Heart right ventricle (tissue), 16 donors: Measurements from ENCODE around the gene NBPF14. TPM values are rescaled to one million over a fixed set of nuclear protein-coding genes. Genes with fewer than 3 reads are reported as not detected.
"Not testable (repeated sequence)": the region's sequence is repeated elsewhere in the genome, so short reads cannot be mapped to it uniquely, and the experiment has no call there.

Experiments
- ATAC-seq, 8 donors: fragments of 200-7000 bp; cut with Tn5 transposase; one replicate each; pipeline ENCODE4 v1.9.1; 2020; ENCODE audit warnings: mild to moderate bottlenecking in 8 of 8, moderate library complexity in 8 of 8, moderate number of reproducible peaks in 1 of 8
- DNase-seq, 2 donors: peaks; one replicate each; pipeline ENCODE4 v3.0.0-alpha.2; 2020
- H3K27ac ChIP-seq, 10 donors: fragments of 200-600 bp; sonication (generic) in 2 of 10; one replicate each; pipeline versions ENCODE4 v1.5.0 to v1.8.0; 2020 to 2022; ENCODE audit warnings: mild to moderate bottlenecking in 3 of 10
- H3K27me3 ChIP-seq, 7 donors: fragments of 200-600 bp; one replicate each; pipeline ENCODE4 v1.8.0; 2021 to 2022; ENCODE audit warnings: mild to moderate bottlenecking in 2 of 7
- H3K36me3 ChIP-seq, 9 donors: fragments of 200-600 bp; sonication (generic) in 1 of 9; one replicate each; pipeline versions ENCODE4 v1.5.0 to v1.8.0; 2020 to 2022; ENCODE audit warnings: mild to moderate bottlenecking in 2 of 9
- H3K4me1 ChIP-seq, 9 donors: fragments of 200-600 bp; sonication (generic) in 1 of 9; one replicate each; pipeline versions ENCODE4 v1.5.0 to v1.8.0; 2020 to 2022; ENCODE audit warnings: mild to moderate bottlenecking in 4 of 9
- H3K4me3 ChIP-seq, 10 donors: fragments of 200-600 bp; sonication (generic) in 2 of 10; one replicate each; pipeline versions ENCODE4 v1.5.0 to v1.8.0; 2020 to 2022; ENCODE audit warnings: mild to moderate bottlenecking in 7 of 10, moderate library complexity in 2 of 10
- H3K9me3 ChIP-seq, 11 donors: fragments of 200-600 bp in 10 of 11; sonication (generic) in 2 of 11; one replicate each; pipeline versions ENCODE4 v1.5.0 to v1.8.0; 2013 to 2022; ENCODE audit warnings: mild to moderate bottlenecking in 2 of 11, control low read depth in 1 of 11, moderate library complexity in 1 of 11
- WGBS, 2 donors: extraction: QIAGEN DNeasy Blood & Tissue Kit; methylation state at CpG; one replicate each; pipeline ENCODE4 v1.1.7; 2013; ENCODE audit warnings: inconsistent platforms in 1 of 2; 5-methylcytosine and 5-hydroxymethylcytosine counted together
- intact Hi-C, 10 donors: fragments of 100-400 bp; cut with DNase I; formaldehyde crosslinking; loops; one replicate each; pipeline versions ENCODE4 v1.11.1 to v1.14.2; 2022
- polyA plus RNA-seq, 2 donors: library from polyadenylated mRNA; stranded (reverse); fragments of 200-250 nt; gene quantifications; one replicate each; pipeline ENCODE4 v1.2.3, GENCODE V29; 2013
- total RNA-seq, 10 donors: library from RNA; stranded (reverse); fragmentation: NEBNext Ultra II Directional in 3 of 10; extraction: Animal tissue kit (Norgen Biotek cat#: 25700) in 3 of 10; gene quantifications; one replicate each; pipeline versions ENCODE4 v1.2.1 to v1.2.4, GENCODE V29; 2021 to 2023
- TF ChIP-seq, protein P1 (sequence below), 9 donors: fragments of 200-600 bp; sonication (generic) in 2 of 9; IDR thresholded peaks; one replicate each; pipeline versions ENCODE4 v1.5.0 to v1.8.0; 2021 to 2022; ENCODE audit warnings: antibody characterized with exemption in 9 of 9, mild to moderate bottlenecking in 5 of 9, moderate library complexity in 1 of 9
- donor health status: Arrhythmogenic right ventricular cardiomyopathy.
- donor health status: ischemic (EF 13 %, LVEDD 7.1; RV severe dilation, severe dysfunction).
- donor health status: healthy with polysubstance abuse.
- donor health status: DM: no; HTN: yes; CAD: no.
- donor health status: DM: no; HTN: no; CAD: no.
- donor health status: ischemic (EF 25% LVEDD 6.9; RV normal size, moderate dysfunction).
- donor health status: ischemic (EF 25% LVEDD 5.7; RV mildly dilated, moderate dysfunction).
- donor health status: healthy.
- donor health status: DM: yes; HTN: yes; CAD: no.
- donor health status: Ischemic cardiomyopathy.
- donor health status: ischemic (EF 35%, LVEDD 5.7; RV mildly dilated, moderate dysfunction).
- donor health status: nonischemic (EF 11% LVEDD 7.7; RV severe dilation, severe dysfunction).
- donor health status: DM: yes; HTN: yes; CAD: no.
- donor health status: PGD.
- donor health status: ischemic (EF 29% LVEDD 5.4; RV normal size, mild dysfunction).
- donor health status: nonischemic (EF 23%, LVEDD 6.1; RV moderate dilation, normal function).

NBPF14 gene
- total and polyA plus RNA-seq, 12 donors, result 4.1 to 16.6 (median 8.7) TPM

- peak overlapping the region in 7 of 10 donors; percentile 28 to 41 (median 34) for H3K4me3 ChIP-seq
- TF ChIP-seq, protein P1, sequence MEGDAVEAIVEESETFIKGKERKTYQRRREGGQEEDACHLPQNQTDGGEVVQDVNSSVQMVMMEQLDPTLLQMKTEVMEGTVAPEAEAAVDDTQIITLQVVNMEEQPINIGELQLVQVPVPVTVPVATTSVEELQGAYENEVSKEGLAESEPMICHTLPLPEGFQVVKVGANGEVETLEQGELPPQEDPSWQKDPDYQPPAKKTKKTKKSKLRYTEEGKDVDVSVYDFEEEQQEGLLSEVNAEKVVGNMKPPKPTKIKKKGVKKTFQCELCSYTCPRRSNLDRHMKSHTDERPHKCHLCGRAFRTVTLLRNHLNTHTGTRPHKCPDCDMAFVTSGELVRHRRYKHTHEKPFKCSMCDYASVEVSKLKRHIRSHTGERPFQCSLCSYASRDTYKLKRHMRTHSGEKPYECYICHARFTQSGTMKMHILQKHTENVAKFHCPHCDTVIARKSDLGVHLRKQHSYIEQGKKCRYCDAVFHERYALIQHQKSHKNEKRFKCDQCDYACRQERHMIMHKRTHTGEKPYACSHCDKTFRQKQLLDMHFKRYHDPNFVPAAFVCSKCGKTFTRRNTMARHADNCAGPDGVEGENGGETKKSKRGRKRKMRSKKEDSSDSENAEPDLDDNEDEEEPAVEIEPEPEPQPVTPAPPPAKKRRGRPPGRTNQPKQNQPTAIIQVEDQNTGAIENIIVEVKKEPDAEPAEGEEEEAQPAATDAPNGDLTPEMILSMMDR (IDR thresholded peaks at IDR 0.05), result peak in 3 of 9 donors; percentile 18 to 25 (median 25)
- H3K36me3 ChIP-seq, H3K27me3 ChIP-seq, intact Hi-C loops, H3K9me3 ChIP-seq, H3K4me1 ChIP-seq, H3K27ac ChIP-seq, DNase-seq, ATAC-seq: not testable (repeated sequence)
- 0 to 1% methylated on average over 3 to 5 of the region's 24 CpGs for WGBS, 2 donors
These were observed 67.2 kb downstream of the NBPF14 start for GRCh38 chr1:148528591-148528990.

DNA sequence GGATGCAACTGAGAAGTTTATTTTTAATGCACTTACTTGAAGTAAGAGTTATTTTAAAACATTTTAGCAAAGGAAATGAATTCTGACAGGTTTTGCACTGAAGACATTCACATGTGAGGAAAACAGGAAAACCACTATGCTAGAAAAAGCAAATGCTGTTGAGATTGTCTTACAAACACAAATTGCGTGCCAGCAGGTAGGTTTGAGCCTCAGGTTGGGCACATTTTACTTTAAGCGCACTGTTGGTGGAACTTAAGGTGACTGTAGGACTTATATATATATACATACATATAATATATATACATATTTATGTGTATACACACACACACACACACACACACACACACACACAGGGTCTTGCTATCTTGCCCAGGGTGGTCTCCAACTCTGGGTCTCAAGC lies 69.2 kb downstream of the NBPF14 start:
- intact Hi-C loops, H3K4me1 ChIP-seq, H3K9me3 ChIP-seq, H3K36me3 ChIP-seq, DNase-seq, ATAC-seq, H3K27me3 ChIP-seq, H3K27ac ChIP-seq, H3K4me3 ChIP-seq: not testable (repeated sequence)
- WGBS, 2 donors, result 93 to 97% methylated on average over 2 of the region's 2 CpGs

DNA sequence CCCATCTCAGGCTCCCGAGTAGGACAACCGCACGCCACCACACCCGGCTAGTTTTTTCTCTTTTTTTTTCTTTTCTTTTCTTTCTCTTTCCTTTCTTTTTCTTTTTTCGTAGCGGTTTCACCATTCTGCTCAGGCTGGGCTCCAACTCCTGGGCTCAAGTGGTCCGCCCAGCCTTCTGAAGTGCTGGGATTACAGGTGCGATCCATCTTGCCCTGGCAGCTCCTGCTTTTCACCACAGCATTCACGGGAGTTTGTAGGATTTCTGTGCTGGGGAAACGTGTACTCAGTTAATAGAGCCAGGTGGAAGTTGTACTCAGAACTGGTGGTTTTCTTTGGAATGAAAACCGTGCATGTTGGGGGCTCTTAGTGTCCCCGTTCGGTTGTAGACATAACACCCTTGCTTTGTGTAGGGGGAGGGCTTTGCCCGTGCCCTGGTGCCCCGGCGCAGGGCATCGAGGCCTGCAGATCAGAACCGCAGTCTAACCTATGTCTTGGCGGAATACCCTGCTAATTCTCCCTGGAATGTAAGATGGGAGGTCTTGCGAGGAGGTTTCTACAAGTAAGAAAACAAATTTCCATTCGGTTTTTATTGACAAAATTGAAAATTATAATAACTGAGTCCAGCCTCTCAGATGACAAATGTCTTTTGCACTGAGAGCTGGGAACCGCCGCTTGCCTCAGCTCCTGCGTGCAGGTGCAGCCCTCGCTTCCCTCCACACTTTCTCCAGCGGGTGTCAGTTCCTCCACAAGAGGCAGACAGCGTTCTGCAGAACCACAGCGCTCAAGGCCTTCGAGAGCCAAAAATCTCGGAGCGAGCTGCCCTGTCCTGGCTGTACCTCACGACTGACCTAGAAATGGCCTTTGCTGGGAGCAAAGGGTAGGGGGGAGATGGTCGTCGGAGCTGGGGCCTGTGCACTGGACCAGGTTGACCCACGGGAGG lies 72.3 kb downstream of the NBPF14 start:
- DNase-seq, H3K27me3 ChIP-seq, H3K36me3 ChIP-seq, H3K4me1 ChIP-seq, H3K27ac ChIP-seq, intact Hi-C loops, H3K9me3 ChIP-seq: not testable (repeated sequence)
- ATAC-seq, result peak in 6 of 8 donors; percentile 5 to 49 (median 22)
- H3K4me3 ChIP-seq, result peak overlapping the region in 2 of 10 donors; percentile 43 to 51
- WGBS, 2 donors, result 46 to 50% methylated on average over 11 to 17 of the region's 35 CpGs

DNA sequence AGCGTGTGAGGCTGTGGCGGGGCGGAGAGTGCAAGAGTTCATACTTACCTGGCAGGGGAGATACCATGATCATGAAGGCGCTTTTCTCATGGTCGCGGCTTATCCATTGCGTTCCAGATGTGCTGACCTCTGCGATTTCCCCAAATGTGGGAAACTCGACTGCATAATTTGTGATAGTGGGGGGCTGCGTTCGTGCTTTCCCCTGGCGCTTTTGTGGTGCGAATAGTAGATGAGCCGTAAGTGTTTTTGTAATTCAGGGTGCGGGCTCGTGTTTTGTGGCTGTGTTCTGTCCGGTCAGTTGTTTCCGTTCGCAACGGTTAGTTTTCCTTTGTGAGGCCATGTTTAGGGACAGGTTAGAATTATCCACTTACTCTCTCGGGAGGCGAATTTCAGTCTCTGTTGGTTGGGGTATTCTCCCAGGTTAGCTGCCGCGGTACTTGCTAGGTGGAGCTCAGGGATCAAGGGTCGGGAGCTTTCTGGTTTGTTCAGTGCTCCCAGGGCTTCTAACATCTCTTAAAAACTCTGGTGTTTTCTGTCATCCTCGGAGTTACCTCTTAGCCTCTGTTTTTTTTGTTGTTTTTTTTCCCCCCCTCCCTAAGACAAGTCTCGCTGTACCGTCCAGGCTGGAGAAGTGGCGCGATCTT lies 73.1 kb downstream of the NBPF14 start:
- 2% methylated on average over 30 of the region's 30 CpGs for WGBS, 2 donors
- H3K36me3 ChIP-seq, H3K9me3 ChIP-seq, H3K27me3 ChIP-seq, H3K4me1 ChIP-seq, intact Hi-C loops: not testable (repeated sequence)
- peak; percentile 56 to 85 for DNase-seq
- ATAC-seq, result peak; percentile 86 to 96 (median 92)
- Histone ChIP-seq H3K4me3 (peak overlapping the region in 9 of 10 donors; percentile 29 to 51 (median 47)), H3K27ac (peak overlapping the region in 6 of 10 donors; percentile 50 to 68 (median 52))

- intact Hi-C loops, H3K9me3 ChIP-seq, H3K36me3 ChIP-seq, H3K27me3 ChIP-seq, H3K4me1 ChIP-seq: not testable (repeated sequence)
- ATAC-seq (peak; percentile 85 to 93 (median 91)), DNase-seq (peak; percentile 81 to 84)
- Histone ChIP-seq H3K4me3 (peak overlapping the region in 8 of 10 donors; percentile 21 to 51 (median 48)), H3K27ac (peak overlapping the region in 4 of 10 donors; percentile 12 to 65 (median 34))
- WGBS, 2 donors, result 1% methylated on average over 15 to 16 of the region's 23 CpGs
These were observed 73.7 kb downstream of the NBPF14 start for GRCh38 chr1:148522072-148522471.

- H3K9me3 ChIP-seq, ATAC-seq, intact Hi-C loops, H3K27me3 ChIP-seq, H3K4me3 ChIP-seq, H3K27ac ChIP-seq, DNase-seq, H3K4me1 ChIP-seq, H3K36me3 ChIP-seq: not testable (repeated sequence)
- WGBS, 2 donors, result no CpG with 5 or more reads among the region's 3 CpGs
These were observed 81.5 kb downstream of the NBPF14 start for GRCh38 chr1:148514310-148514709.

DNA sequence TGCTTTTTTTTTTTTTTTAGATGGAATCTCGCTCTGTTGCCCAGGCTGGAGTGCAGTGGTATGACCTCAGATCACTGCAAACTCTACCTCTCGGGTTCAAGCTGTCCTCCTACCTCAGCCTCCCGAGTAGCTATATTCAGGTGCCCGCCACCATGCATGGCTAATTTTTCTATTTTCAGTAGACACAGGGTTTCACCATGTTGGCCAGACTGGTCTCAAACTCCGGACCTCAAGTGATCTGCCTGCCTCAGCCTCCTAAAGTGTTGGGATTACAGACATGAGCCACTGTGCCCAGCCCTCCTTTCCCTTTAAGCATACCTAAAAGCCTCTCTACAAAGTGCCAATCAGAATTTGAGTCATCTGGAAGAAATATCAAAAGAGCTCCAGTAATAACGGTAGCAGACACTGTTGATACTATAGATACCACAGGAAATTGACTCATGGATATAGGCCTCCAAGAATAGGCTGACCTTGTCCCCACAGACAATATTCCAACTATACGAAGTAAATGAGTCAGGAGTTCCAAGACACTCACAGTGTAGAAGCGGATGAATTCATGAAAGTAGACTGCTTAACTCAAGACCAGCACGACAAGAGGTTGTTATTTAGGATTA lies 83.1 kb downstream of the NBPF14 start:
- H3K4me1 ChIP-seq, H3K4me3 ChIP-seq, H3K27ac ChIP-seq, intact Hi-C loops, ATAC-seq, H3K36me3 ChIP-seq, H3K27me3 ChIP-seq, DNase-seq, H3K9me3 ChIP-seq: not testable (repeated sequence)
- WGBS, 2 donors, result 75% methylated on average over 9 of the region's 9 CpGs

GRCh38 chr1:148493933-148494332 lies 101.9 kb downstream of the NBPF14 start:
- DNase-seq, ATAC-seq: not testable (repeated sequence)

DNA sequence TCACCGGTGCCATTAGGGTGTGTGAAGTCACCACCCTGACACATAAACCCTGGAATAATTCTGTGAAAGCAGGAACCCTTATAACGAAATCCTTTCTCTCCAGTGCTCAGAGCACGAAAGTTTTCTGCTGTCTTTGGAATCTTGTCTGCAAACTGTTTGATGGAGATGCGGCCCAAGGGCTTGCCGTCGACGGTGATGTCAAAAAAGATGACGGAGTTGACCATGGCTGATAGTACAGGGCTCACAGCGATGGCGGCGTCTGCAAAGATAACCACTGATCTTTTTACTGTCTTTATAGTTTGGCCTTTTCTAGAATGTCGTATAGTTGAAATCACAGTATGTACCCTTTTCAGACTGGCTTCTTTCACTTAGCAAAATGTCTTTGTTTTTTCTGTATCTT lies 112.8 kb downstream of the NBPF14 start, which contains the start of gene PPIAL4G:
Gene PPIAL4G, minus strand, starts transcription at position 274 of the 400 bp plus-strand sequence. Its CDS starts 50 bp downstream, at position 224.
- H3K36me3 ChIP-seq, ATAC-seq, DNase-seq, H3K9me3 ChIP-seq, intact Hi-C loops, H3K27me3 ChIP-seq, H3K27ac ChIP-seq, H3K4me3 ChIP-seq, H3K4me1 ChIP-seq: not testable (repeated sequence)
- WGBS, 2 donors, result 89 to 92% methylated on average over 12 of the region's 12 CpGs

More at GRCh38 chr1:148493933-148494332, 101.9 kb downstream of the NBPF14 start:
- H3K4me3 ChIP-seq, H3K27me3 ChIP-seq, H3K4me1 ChIP-seq, H3K9me3 ChIP-seq, H3K36me3 ChIP-seq, intact Hi-C loops, H3K27ac ChIP-seq: not testable (repeated sequence)
